A204.1 (cell line): ENCODE results near the gene HOMER1.

Experiments used
- FAIRE-seq: peaks from 2 replicates; lab custom pipeline; 2012; peaks lifted over from hg19 to GRCh38; lab: Jason Lieb, UNC

The HOMER1 gene, protein sequence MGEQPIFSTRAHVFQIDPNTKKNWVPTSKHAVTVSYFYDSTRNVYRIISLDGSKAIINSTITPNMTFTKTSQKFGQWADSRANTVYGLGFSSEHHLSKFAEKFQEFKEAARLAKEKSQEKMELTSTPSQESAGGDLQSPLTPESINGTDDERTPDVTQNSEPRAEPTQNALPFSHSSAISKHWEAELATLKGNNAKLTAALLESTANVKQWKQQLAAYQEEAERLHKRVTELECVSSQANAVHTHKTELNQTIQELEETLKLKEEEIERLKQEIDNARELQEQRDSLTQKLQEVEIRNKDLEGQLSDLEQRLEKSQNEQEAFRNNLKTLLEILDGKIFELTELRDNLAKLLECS

DNA sequence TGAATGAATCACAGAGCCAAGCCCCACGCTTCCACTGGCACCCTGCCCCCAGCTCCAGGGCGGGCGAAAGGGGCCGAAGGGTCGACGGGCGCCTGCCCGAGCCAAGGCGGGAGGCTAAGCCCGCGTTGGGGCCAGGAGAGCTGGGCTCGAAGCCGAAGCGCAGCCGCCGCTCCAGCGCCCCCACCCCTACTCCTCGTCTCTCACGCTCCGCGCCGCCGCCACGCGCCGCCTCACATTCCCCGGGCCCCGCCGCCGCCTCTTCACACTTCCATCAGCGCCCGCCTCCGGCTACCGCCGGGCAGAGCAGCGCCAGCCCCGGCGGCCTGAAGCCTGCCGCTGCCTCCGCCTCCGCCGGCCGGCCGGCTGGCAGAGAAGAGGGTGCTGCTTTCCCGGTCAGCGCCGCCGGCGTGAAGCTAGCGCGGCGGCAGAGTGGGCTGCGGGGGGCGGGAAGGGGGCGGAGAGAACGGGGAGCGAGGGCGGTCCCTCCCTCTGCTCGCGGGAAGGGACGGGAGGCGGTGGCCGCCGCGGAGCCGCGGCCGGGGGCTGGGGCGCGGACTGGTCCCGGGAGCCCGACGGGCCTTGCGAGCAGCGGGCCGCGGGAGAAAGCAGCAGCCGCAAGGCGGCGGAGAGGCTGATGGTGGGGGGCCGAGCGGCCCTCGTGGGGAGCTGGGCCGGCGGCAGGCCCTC is at the start of gene HOMER1:
Gene HOMER1, minus strand, starts transcription at position 431 of the 687 bp plus-strand sequence. CDS start 1,360 bp downstream, outside the sequence.
- FAIRE-seq: no peak

DNA sequence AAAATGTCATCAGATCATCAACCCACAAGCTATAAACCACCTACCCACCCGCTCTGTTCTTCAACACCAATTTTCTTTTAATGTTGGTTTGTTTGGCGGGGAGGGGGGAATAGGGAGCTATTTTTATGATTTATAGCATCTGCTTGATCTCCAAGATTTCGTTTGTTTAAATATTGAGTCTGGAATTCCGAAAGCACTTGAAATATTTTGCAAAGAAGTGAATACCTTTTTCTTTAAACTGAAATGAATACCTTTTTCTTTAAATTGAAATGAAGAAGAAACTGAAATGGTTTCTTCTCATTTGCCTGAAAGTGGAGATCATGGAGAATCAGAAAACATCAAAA is 49.3 kb upstream of the HOMER1 start:
- no peak for FAIRE-seq

GRCh38 chr5:79562351-79563246 is 48.7 kb upstream of the HOMER1 start:
- no peak for FAIRE-seq

GRCh38 chr5:79561525-79561893 is 47.6 kb upstream of the HOMER1 start:
- FAIRE-seq: no peak

DNA sequence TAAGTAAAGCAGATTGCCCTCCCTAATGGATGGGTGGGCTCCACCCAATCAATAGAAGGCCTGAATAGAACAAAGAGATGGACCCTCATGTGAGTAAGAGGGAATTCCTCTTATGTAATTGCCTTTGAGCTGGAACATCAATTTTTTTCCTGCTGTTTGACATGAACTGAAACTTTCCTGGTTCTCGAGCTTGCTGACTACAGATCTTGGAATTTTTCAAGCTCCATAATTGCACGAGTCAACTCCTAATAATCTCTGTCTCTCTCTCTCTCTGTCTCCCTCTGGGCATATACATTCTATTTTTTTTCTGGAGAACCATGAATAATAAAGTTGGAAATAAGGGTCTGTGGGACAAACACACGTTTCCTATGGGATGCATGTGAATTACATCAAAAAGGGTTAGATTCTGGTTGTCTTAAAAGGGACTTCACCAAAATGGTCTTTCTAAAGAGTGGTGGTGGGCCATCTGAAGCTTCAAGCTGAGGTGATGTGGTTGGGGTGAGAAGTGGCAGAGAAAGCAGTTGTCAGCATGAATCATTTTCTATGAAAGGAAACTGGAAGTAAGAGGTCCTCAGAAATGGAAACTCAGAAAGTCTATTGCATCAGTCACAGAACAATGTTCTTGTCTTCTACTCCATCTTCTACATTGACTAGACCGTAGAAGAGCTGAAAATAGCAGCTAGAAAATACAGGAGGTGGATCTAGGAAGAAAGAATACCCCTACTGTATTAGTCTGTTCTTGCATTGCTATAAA is 47.0 kb upstream of the HOMER1 start:
- FAIRE-seq: no peak

GRCh38 chr5:79555418-79555817 is 41.5 kb upstream of the HOMER1 start:
- no peak for FAIRE-seq

DNA sequence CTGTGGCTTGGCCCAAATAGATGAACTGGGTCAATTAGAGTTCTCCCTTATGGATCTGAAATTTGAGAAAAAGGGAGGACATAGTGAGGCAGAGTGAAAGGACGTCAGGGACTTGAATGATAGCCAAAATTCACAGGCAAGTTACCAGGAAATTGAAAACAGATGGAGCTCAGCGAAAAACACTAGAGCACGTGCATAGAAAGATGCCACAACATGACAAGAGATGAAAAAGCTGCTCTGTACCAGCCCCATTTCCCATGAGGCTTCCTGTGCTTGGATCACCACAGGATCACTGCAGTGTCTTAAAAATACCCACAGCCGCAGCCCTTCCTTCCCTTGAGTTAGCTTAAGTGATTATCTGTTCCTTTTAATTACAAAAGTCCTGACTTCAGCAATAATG is 39.0 kb upstream of the HOMER1 start:
- no peak for FAIRE-seq

DNA sequence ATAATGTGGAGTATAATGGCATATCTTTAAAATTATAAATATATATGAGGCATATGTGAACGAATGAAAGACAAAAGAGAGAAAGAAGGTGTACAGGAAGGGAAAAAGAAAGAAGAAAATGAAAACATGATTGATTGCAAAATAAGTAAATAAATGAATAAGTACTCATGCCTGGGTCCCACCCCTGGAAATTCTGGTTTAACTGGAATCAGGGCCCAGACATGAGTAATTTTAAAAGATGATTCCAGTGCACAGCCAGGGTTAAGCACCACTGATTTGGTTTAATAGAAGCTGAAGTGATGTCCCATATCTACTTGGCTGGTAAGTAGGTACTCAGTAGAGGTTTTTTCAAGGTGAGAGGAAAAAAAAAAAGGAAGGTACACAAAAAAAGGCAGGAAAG is 34.0 kb upstream of the HOMER1 start:
- no peak for FAIRE-seq

DNA sequence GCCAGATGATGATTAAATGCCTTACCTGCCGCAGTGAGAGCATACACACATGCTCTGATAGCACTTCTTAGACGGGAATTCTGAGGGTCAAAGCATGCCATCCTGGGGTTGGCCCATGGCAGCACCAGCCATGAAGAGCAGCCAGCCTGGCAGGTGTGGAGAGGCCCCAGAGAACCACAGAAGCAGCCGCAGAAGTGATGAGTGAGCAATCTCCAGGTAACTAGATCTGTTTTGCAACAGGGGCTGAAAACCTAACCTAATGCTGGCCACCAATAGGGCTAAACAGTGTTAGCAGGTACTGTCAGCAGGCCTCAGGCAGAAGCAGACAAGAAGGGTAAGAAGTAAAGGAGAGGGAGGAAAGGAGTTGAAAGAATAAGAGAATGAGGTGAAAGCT is 33.5 kb upstream of the HOMER1 start:
- FAIRE-seq: no peak

DNA sequence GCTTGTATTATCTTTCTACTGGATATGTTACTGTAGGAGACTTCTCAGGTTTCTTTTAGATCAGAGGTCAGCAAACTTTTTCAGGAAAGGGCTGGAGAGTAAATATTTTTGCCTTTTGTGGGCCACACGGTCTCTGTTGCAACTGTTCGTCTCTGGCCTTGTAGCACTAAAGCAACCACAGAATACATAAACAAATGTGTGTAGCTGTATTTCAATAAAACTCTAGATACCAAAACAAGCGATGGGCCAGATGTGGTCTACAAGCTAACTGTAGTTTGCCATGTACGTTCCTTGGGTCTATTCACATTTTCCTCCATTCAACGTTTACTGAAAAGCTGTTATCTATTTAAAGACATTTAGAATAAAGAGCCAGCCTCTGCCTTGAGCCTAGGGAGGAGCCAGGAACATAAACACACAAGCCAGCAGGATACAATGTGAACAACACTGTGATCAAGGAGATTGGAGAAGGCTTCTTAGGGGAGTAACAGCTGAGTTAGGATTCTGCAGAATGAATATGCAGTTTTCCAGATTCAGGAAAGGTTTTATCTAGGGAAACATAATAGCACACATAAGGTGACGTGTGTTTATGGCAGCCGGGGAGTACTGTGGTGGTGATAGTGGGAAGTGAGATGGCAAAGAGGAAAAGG is 33.0 kb upstream of the HOMER1 start:
- no peak for FAIRE-seq

GRCh38 chr5:79544131-79544530 is 30.2 kb upstream of the HOMER1 start:
- no peak for FAIRE-seq

DNA sequence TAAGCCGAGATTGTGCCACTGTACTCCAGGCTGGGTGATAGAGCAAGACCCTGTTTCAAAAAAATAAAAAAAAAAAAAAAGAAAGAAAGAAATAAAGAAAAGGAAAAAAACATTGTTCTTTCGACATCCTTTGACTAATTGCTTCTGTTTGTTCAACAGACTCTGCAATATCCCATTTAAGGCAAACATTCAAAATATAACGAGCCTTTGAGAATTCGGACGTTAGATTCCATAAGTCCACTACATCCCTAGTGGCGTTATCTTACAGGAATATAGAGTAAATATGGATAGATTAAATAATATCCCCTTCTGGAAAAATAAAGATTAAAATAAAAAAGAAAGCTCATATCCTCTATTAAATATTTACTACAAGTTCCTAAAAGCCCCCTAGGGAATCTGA is 27.0 kb upstream of the HOMER1 start:
- FAIRE-seq: no peak

DNA sequence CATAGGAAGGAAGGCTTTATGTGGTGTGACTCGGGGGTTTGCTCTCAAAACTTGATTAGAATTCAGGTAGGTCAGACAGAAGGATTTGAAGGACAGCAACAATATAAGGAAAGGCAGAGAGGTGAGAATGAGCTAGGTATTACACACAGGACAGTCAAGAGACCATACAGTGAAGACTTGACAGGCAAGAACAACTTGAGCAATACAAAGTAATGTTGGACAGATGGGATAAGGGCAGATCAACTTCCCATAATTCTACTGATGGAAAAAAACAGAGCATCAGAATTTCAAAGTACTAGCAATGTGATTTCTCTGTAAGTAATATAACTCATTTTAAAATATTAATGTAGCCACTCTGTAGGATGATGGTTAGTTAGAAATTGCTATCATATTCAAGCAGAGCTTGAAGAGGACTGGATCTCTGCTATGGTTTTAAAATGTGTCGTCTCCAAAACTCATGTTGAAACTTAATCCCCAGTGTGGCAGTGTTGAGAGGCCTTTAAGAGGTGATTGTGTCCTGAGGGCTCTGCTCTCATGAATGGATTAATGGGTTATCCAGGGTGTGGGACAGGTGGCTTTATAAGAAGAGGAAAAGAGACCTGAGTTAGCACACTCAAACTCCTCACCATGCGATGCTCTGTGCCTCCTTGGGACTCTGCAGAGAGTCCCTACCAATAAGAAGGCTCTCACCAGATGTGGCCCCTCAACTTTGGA is 22.4 kb upstream of the HOMER1 start:
- FAIRE-seq: no peak

DNA sequence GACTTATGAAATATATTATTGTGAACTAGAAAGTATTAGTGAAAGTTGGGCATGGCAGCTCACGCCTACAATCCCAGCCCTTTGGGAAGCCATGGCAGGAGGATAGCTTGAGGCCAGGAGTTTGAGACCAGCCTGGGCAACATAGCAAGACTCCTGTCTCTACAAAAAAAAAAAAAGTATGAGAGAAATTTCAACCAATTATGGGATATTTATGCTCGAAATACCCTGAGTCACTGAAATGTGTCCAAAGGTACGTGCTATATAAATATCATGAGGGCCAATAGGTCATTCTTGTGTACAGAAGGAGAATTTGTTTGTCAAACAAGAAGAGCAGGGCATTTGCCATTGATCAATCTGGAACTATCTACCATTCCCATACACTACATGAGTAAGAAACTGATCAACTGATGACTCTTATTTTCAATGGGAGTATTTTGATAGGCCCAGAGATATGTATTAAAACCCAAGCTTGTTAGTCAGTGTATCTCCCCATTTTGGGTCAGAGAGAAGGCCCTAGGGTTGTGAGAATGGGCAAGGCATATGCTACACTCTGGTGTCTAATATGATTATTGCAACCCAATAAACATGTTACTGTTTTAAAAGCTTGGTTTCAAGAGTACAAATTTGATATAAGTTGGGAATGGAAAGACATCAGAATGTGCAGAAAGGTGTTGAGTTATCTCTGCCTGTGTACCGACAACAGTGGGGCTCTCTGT is 21.7 kb upstream of the HOMER1 start:
- FAIRE-seq: no peak

- no peak for FAIRE-seq
Observed at GRCh38 chr5:79529110-79529509, 15.2 kb upstream of the HOMER1 start.

DNA sequence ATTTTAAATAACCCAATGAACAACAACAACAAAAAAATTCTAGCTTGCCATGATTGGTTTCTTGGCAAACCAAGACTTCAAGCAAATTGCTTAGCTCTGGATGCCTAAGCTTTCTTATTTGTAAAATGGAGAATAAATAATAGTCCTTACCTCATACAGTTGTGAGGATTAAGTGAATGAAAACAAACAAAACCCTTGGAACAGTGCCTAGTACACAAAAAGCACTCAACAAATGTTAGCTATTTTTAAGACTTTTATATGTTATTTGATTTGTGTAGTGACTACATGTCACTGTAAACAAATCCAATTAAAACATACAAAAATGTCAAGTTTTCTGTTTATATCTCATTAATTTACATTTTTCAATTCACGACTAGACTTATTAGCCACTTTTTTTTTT is 13.5 kb upstream of the HOMER1 start:
- FAIRE-seq: no peak

GRCh38 chr5:79526928-79527327 is 13.0 kb upstream of the HOMER1 start:
- FAIRE-seq: no peak

- FAIRE-seq: no peak
Observed at GRCh38 chr5:79526493-79526892, 12.6 kb upstream of the HOMER1 start.

- FAIRE-seq: no peak
Observed at GRCh38 chr5:79521156-79521555, 7.2 kb upstream of the HOMER1 start.

DNA sequence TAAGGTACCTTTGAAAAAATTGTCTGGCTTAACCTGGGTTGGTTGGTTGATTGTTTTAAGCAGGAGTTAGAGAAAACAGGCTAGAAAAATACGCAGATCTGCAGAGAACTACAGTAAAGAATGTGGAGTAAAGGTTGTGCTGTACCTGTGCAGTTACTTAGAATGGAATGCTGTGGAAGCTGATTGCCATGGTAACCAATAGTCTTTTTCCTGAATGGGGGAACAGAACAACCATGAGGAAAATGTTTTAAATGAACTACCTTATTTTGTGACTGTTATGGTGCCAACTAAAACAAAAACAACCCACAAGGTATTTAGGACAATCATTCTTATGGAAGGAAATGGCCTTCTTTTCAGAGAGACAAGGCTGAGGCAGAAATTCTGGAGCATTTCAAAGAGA is 4.8 kb upstream of the HOMER1 start:
- no peak for FAIRE-seq

DNA sequence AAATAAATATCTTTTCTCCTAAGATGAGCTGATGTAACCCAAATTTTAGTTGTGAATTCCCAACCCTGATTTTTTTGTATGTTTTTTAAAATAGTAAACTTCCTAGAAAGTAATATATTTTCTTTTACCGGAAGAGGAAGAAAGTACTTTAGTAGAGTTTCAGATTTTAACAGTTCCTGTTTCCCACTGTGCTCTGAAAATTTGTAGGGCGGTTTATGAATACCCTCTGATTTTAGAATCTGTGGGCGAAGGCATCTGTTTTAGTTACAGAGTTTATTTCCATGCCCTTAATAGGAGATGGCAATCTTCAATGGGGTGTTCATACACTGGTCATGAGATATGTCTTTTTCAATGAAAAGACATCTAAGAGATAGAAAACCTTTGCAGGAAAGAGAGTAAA is 3.7 kb upstream of the HOMER1 start:
- no peak for FAIRE-seq
